Measurements from ENCODE around the gene LMCD1.

The LMCD1 gene

GRCh38 chr3:8595252-8595651 lies 93.6 kb downstream of the LMCD1 start:
- no peak for DNase-seq

- DNase-seq: no peak
These were observed 94.1 kb downstream of the LMCD1 start for GRCh38 chr3:8595695-8596115.

- DNase-seq: no peak
These were observed 94.9 kb downstream of the LMCD1 start for GRCh38 chr3:8596321-8597218.

GRCh38 chr3:8597219-8597853 lies 95.7 kb downstream of the LMCD1 start:
- no peak for DNase-seq

GRCh38 chr3:8599146-8599545 lies 97.5 kb downstream of the LMCD1 start:
- no peak for DNase-seq

GRCh38 chr3:8600457-8600856 lies 98.8 kb downstream of the LMCD1 start:
- no peak for DNase-seq

- DNase-seq: no peak
These were observed 101.6 kb downstream of the LMCD1 start for GRCh38 chr3:8603115-8603710.

GRCh38 chr3:8604006-8604405 lies 102.4 kb downstream of the LMCD1 start:
- DNase-seq: no peak

GRCh38 chr3:8604988-8605387 lies 103.4 kb downstream of the LMCD1 start:
- no peak for DNase-seq

GRCh38 chr3:8606701-8607231 lies 105.1 kb downstream of the LMCD1 start:
- DNase-seq: no peak

GRCh38 chr3:8607234-8608040 lies 105.8 kb downstream of the LMCD1 start:
- DNase-seq: no peak

GRCh38 chr3:8608041-8608790 lies 106.6 kb downstream of the LMCD1 start:
- DNase-seq: no peak

- DNase-seq: no peak
These were observed 107.3 kb downstream of the LMCD1 start for GRCh38 chr3:8608791-8609467.

- DNase-seq: no peak
These were observed 109.3 kb downstream of the LMCD1 start for GRCh38 chr3:8610951-8611350.

GRCh38 chr3:8617921-8618320 lies 116.3 kb downstream of the LMCD1 start:
- no peak for DNase-seq

GRCh38 chr3:8618950-8619349 lies 117.3 kb downstream of the LMCD1 start:
- DNase-seq: no peak

- DNase-seq: no peak
These were observed 117.9 kb downstream of the LMCD1 start for GRCh38 chr3:8619548-8619947.

- DNase-seq: no peak
These were observed 119.5 kb downstream of the LMCD1 start for GRCh38 chr3:8621141-8621540.

- no peak for DNase-seq
These were observed 120.2 kb downstream of the LMCD1 start for GRCh38 chr3:8621872-8622271.

- DNase-seq: no peak
These were observed 121.5 kb downstream of the LMCD1 start for GRCh38 chr3:8622873-8623691.

- DNase-seq: no peak
These were observed 122.1 kb downstream of the LMCD1 start for GRCh38 chr3:8623741-8624140.

All from NCI-H1436 treated with DMSO at 0.1 percent for 48 hours (cell line).